ENCODE results near the gene RSPO1. TPM values are rescaled to one million over a fixed set of nuclear protein-coding genes. Genes with fewer than 3 reads are reported as not detected.
A peak's percentile ranks its signal among the peaks of the same experiment; 100 is the strongest.

Gene RSPO1
- total RNA-seq, 1 experiment from 2014 or later, result 0.14 TPM

- DNase-seq, result peak; percentile 80
- Histone ChIP-seq H3K36me3 (replicated peaks; ENCODE audit: control insufficient read depth, insufficient read depth, low read length) (no peaks in the 10 kb centered on the region), H3K27me3 (ENCODE audit: control insufficient read depth, insufficient read depth, low read length) (peaks cover 7% of the 10 kb centered on the region; the same call in 1 of the 2 replicates), H3K4me3 (ENCODE audit: insufficient read depth, low read depth, low read length) (no peak overlapping the region)
Observed at GRCh38 chr1:37663426-37664000, 28.8 kb upstream of the RSPO1 start.

GRCh38 chr1:37662031-37662755 lies 27.5 kb upstream of the RSPO1 start:
- peaks cover 9% of the 10 kb centered on the region; the same call in 1 of the 2 replicates for H3K27me3 ChIP-seq (ENCODE audit: control insufficient read depth, insufficient read depth, low read length)
- no peak overlapping the region for H3K4me3 ChIP-seq (ENCODE audit: insufficient read depth, low read depth, low read length)
- no peaks in the 10 kb centered on the region for H3K36me3 ChIP-seq (replicated peaks; ENCODE audit: control insufficient read depth, insufficient read depth, low read length)
- DNase-seq, result no peak

DNA sequence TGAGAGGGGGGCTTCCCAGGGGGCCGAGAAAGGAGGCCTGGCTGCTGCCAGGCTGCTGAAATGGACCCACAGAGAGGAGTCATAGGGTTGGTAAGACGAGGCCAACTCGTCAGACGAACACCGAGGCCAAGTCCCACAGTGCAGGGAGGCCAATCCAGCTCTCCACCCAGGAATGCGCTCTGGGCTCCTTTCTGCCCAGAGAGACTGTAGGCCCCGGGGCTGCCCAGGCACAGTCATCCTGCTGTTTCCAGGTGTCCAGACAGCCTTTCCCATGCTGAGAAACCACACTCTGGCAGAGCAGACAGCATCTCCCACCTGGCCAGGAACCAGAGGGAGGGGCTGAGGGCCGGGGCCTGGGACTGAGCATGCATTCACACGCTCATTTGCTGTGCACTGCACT lies 26.7 kb upstream of the RSPO1 start:
- DNase-seq, result peak; percentile 70
- Histone ChIP-seq H3K36me3 (replicated peaks; ENCODE audit: control insufficient read depth, insufficient read depth, low read length) (no peaks in the 10 kb centered on the region), H3K27me3 (ENCODE audit: control insufficient read depth, insufficient read depth, low read length) (peaks cover 10% of the 10 kb centered on the region; the same call in 1 of the 2 replicates), H3K4me3 (ENCODE audit: insufficient read depth, low read depth, low read length) (no peak overlapping the region)

DNA sequence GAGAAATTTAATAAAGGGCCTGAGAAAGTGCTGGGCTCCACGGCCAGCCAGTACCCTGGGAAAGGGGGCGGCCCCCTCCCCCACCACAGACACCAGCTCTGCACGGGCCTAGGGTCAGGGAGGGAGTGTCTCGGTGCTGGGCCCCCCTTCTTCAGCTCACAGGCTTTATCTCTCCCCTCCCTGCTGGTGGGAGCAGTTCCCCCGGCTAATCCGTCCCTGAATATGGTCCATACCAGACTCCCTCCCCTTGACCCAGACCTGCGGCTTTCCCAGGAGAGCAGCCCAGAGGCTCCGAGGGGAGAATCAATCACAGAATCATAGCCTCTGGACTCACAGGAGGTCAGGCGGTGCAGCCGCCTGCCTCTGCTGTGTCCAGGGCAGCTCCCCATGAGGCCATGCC lies 26.0 kb upstream of the RSPO1 start:
- H3K36me3 ChIP-seq (replicated peaks; ENCODE audit: control insufficient read depth, insufficient read depth, low read length), result no peaks in the 10 kb centered on the region
- peaks cover 10% of the 10 kb centered on the region; the same call in 1 of the 2 replicates for H3K27me3 ChIP-seq (ENCODE audit: control insufficient read depth, insufficient read depth, low read length)
- peak; percentile 89 for DNase-seq
- no peak overlapping the region for H3K4me3 ChIP-seq (ENCODE audit: insufficient read depth, low read depth, low read length)

DNA sequence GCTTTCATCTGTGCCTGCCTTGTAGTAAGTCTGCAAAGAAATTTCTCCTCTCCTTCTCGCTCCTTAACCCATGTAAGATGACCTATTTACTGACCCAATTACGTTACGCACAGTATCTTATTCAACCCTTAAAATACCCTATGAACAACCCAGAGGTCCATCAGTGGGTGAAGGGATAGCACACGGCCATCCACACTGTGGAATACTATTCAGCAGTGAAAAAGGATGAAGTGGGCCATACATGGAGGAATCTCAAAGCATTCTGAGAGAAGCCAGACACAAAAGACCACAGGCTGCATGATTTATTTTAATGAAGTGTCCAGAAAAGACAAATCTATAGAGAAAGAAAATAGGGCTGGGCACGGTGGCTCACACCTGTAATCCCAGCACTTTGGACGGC lies 23.8 kb upstream of the RSPO1 start:
- Histone ChIP-seq H3K27me3 (ENCODE audit: control insufficient read depth, insufficient read depth, low read length) (peaks cover 12% of the 10 kb centered on the region), H3K4me3 (ENCODE audit: insufficient read depth, low read depth, low read length) (no peak overlapping the region), H3K36me3 (replicated peaks; ENCODE audit: control insufficient read depth, insufficient read depth, low read length) (no peaks in the 10 kb centered on the region)
- no peak for DNase-seq

DNA sequence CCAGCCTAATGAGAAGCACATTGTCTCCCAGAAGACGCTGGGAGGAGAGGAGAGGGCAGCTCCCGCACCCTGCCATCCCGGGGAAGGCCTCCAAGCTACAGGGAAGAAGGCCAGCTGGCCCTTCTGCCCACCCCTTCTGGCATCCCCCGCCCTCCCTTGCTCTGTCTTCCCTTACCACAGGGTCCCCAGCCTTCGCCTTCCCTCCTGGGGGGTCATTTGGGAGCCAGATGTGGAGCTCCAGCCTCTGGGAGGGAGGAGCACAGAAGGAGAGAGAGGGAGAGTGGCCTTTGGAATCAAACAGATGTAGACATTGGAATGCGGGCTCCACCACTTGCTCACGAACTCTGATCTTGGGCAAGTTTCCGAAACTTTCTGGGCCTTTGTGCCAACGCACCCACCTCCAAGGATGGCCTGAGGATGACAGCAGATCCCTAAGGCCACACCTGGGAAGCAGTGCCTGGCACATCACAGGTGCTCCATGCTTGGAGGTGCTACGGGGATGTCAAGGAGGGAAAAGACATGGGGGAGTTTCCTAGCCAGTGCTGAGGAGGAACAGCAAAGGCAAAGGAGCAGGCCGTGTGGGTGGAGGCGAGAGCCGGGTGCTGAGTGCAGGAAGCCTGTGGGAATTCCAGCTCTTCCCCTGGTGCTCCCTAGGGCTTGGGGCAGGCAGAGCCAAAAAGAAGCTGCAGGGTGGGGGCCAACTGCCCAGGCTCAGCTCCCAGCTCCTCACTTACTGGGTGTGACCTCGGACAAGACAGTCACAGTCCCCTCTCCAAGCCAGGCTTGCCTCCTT lies 23.1 kb upstream of the RSPO1 start:
- no peak overlapping the region for H3K4me3 ChIP-seq (ENCODE audit: insufficient read depth, low read depth, low read length)
- DNase-seq, result no peak
- H3K36me3 ChIP-seq (replicated peaks; ENCODE audit: control insufficient read depth, insufficient read depth, low read length), result no peaks in the 10 kb centered on the region
- H3K27me3 ChIP-seq (ENCODE audit: control insufficient read depth, insufficient read depth, low read length), result peaks cover 12% of the 10 kb centered on the region

DNA sequence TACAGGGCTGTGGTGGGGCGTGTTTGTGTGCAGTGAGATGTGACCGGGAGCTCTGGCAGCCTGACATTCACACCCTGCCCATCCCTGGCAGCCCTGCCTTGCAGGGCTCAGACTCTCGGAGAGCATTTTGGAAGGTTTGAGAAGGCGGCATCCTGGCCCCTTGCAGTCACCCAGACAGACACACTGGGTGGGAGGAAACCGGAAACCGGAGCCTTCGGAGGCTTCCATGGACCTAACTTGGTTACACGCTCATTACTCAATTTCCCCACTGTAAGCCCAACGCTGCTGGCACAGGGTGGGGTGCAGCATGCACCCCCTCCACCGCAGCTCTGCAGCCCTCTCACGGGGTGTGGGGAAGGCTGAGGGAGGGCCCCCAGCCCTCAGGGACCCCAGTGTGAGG lies 22.2 kb upstream of the RSPO1 start:
- no peak overlapping the region for H3K4me3 ChIP-seq (ENCODE audit: insufficient read depth, low read depth, low read length)
- no peaks in the 10 kb centered on the region for H3K36me3 ChIP-seq (replicated peaks; ENCODE audit: control insufficient read depth, insufficient read depth, low read length)
- H3K27me3 ChIP-seq (ENCODE audit: control insufficient read depth, insufficient read depth, low read length), result peaks cover 11% of the 10 kb centered on the region
- no peak for DNase-seq

DNA sequence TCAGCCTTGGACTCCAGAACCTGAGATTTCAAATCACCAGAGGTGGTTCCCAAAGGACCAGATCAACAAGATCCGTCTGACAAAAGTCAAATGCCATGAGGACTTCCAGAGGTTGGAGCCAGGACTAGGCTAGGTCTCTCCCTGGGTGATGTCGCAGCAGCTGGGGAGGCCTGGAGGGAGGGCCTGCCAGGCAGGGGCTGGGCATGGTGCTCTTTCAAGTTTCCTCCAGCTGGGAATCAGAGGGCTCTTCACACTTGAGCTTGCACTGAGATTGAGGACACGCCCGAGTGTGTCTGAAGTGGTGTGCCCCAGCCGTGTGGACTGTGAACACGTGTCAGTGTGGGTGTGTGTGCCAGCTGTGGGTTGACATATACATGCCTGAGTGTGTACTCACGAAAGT lies 21.3 kb upstream of the RSPO1 start:
- DNase-seq, result no peak
- Histone ChIP-seq H3K36me3 (replicated peaks; ENCODE audit: control insufficient read depth, insufficient read depth, low read length) (no peaks in the 10 kb centered on the region), H3K4me3 (ENCODE audit: insufficient read depth, low read depth, low read length) (no peak overlapping the region), H3K27me3 (ENCODE audit: control insufficient read depth, insufficient read depth, low read length) (peaks cover 8% of the 10 kb centered on the region)

DNA sequence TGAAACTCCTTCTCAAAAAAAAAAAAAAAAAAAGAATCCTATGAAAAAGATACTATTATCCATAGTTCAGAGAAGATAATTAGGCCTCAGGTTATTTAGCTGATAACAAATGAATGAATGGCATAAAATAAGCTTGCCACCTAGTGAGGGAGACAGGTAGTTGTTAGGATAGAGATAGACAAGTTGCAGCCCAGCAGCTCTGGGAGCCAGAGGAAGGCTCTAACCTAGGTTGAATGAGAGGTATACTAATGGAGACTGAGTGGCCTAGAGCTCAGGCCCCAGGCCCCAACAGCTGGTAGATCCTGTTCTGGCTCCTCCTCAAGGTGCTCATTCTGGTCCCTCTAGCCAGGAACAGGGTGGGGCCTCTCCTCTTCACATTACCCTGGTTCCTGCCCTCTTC lies 20.6 kb upstream of the RSPO1 start:
- H3K36me3 ChIP-seq (replicated peaks; ENCODE audit: control insufficient read depth, insufficient read depth, low read length), result no peaks in the 10 kb centered on the region
- H3K4me3 ChIP-seq (ENCODE audit: insufficient read depth, low read depth, low read length), result no peak overlapping the region
- DNase-seq, result peak; percentile 61
- H3K27me3 ChIP-seq (ENCODE audit: control insufficient read depth, insufficient read depth, low read length), result peaks cover 8% of the 10 kb centered on the region

DNA sequence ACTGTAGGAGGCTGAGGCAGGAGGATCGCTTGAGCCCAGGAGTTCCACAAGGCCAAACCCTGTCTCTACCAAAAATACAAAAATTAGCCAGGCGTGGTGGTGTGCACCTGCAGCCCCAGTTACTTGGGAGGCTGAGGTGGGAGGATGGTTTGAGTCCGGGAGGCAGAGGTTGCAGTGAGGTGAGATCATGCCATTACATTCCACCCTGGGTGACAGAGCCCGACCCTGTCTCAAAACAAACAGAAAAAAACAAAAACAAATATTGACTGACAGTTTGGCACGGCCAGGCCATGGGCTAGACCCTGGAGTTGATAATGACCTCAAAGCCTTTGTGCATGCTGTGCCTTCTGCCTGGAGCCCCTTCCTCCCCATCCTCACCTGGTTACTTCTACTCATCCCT lies 19.2 kb upstream of the RSPO1 start:
- Histone ChIP-seq H3K36me3 (replicated peaks; ENCODE audit: control insufficient read depth, insufficient read depth, low read length) (no peaks in the 10 kb centered on the region), H3K27me3 (ENCODE audit: control insufficient read depth, insufficient read depth, low read length) (peaks cover 5% of the 10 kb centered on the region), H3K4me3 (ENCODE audit: insufficient read depth, low read depth, low read length) (no peak overlapping the region)
- no peak for DNase-seq

- Histone ChIP-seq H3K27me3 (ENCODE audit: control insufficient read depth, insufficient read depth, low read length) (peaks cover 3% of the 10 kb centered on the region), H3K4me3 (ENCODE audit: insufficient read depth, low read depth, low read length) (no peak overlapping the region), H3K36me3 (replicated peaks; ENCODE audit: control insufficient read depth, insufficient read depth, low read length) (no peaks in the 10 kb centered on the region)
- DNase-seq, result no peak
Observed at GRCh38 chr1:37652976-37653375, 18.3 kb upstream of the RSPO1 start.

DNA sequence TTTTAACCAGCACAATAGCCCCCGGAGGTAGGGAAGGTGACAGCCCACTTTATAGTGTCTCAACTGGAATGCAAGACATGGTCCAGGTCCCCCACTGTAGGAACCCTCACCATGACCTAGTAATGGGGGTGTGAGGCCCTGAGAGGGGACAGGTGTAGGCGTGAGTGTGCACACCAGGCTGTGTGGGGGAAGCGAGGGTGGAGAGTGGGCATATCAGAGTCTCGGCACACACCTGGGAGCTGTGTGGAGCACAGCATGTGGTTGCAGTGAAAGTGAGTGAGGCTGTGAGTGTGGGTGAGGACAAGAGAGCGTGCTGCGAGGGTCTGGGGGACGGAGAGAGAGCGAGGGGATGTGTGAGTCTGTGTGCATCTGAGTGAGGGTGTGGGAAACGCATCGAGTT lies 17.1 kb upstream of the RSPO1 start:
- no peak for DNase-seq
- no peaks in the 10 kb centered on the region for H3K36me3 ChIP-seq (replicated peaks; ENCODE audit: control insufficient read depth, insufficient read depth, low read length)
- no peak overlapping the region for H3K4me3 ChIP-seq (ENCODE audit: insufficient read depth, low read depth, low read length)
- peaks cover 3% of the 10 kb centered on the region for H3K27me3 ChIP-seq (ENCODE audit: control insufficient read depth, insufficient read depth, low read length)

GRCh38 chr1:37650721-37651120 lies 16.0 kb upstream of the RSPO1 start:
- DNase-seq, result no peak
- Histone ChIP-seq H3K27me3 (ENCODE audit: control insufficient read depth, insufficient read depth, low read length) (peaks cover 1% of the 10 kb centered on the region), H3K36me3 (replicated peaks; ENCODE audit: control insufficient read depth, insufficient read depth, low read length) (no peaks in the 10 kb centered on the region), H3K4me3 (ENCODE audit: insufficient read depth, low read depth, low read length) (no peak overlapping the region)

- no peak for DNase-seq
- Histone ChIP-seq H3K27me3 (ENCODE audit: control insufficient read depth, insufficient read depth, low read length) (no peaks in the 10 kb centered on the region; the same call in 1 of the 2 replicates), H3K36me3 (replicated peaks; ENCODE audit: control insufficient read depth, insufficient read depth, low read length) (no peaks in the 10 kb centered on the region)
Observed at GRCh38 chr1:37650173-37650572, 15.5 kb upstream of the RSPO1 start.

DNA sequence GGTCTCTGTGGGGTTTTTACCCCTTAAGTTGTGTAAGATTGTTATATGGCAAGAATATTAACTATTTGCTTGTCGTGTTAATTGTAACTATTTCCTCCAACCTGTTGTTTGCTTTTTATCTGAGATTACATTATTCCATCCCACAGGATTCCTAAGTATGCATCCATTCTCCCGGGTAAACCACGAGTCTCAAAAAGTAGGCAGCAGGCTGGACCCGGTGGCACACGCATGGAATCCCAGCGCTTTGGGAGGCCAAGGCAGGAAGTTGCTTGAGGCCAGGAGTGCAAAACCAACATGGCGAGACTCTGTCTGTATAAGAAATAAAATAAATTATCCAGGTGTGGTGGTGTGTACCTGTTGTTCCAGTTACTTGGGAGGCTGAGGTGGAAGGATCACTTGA lies 12.6 kb upstream of the RSPO1 start:
- Histone ChIP-seq H3K36me3 (replicated peaks; ENCODE audit: control insufficient read depth, insufficient read depth, low read length) (no peaks in the 10 kb centered on the region), H3K27me3 (ENCODE audit: control insufficient read depth, insufficient read depth, low read length) (peaks cover 14% of the 10 kb centered on the region), H3K4me3 (ENCODE audit: insufficient read depth, low read depth, low read length) (no peak overlapping the region)
- no peak for DNase-seq

More at GRCh38 chr1:37650173-37650572, 15.5 kb upstream of the RSPO1 start:
- no peak overlapping the region for H3K4me3 ChIP-seq (ENCODE audit: insufficient read depth, low read depth, low read length)
